ENCODE data around the gene PDE1C.

- TF ChIP-seq CTCF (IDR thresholded peaks at IDR 0.05) (no peak), POLR2A (IDR thresholded peaks at IDR 0.05) (no peak)
Measured at GRCh38 chr7:31933481-31933880, 136.7 kb downstream of the PDE1C start.
